ENCODE data around the gene SLC14A1.

The SLC14A1 gene

GRCh38 chr18:45723567-45724355 lies at the start of gene SLC14A1:
Gene SLC14A1 (plus strand): TSS chr18:45724181. CDS start chr18:45730321, 6,140 bp downstream.
- in situ Hi-C loops (cut with HindIII; ENCODE audit: low sequenced_read_pairs): no loop called here

- in situ Hi-C loops (cut with HindIII; ENCODE audit: low sequenced_read_pairs): loop anchor here (5.0 to 25.0 kb wide), 3 partner anchors 57 to 235 kb away; no protein-coding TSS in a partner anchor
Observed at GRCh38 chr18:45677276-45677807, 46.6 kb upstream of the SLC14A1 start.

GRCh38 chr18:45678441-45678840 lies 45.5 kb upstream of the SLC14A1 start:
- in situ Hi-C loops (cut with HindIII; ENCODE audit: low sequenced_read_pairs): loop anchor here (5.0 to 25.0 kb wide), 3 partner anchors 56 to 234 kb away; no protein-coding TSS in a partner anchor

- in situ Hi-C loops (cut with HindIII; ENCODE audit: low sequenced_read_pairs): loop anchor here (5.0 to 25.0 kb wide), 3 partner anchors 56 to 233 kb away; no protein-coding TSS in a partner anchor
Observed at GRCh38 chr18:45678850-45679249, 45.1 kb upstream of the SLC14A1 start.

GRCh38 chr18:45680066-45680690 lies 43.8 kb upstream of the SLC14A1 start:
- in situ Hi-C loops (cut with HindIII; ENCODE audit: low sequenced_read_pairs): loop anchor here (25.0 kb wide), 1 partner anchor 232 kb away; no protein-coding TSS in a partner anchor

- in situ Hi-C loops (cut with HindIII; ENCODE audit: low sequenced_read_pairs): loop anchor here (25.0 kb wide), 1 partner anchor 230 kb away; no protein-coding TSS in a partner anchor
Observed at GRCh38 chr18:45682181-45682580, 41.8 kb upstream of the SLC14A1 start.

GRCh38 chr18:45684341-45685115 lies 39.5 kb upstream of the SLC14A1 start:
- in situ Hi-C loops (cut with HindIII; ENCODE audit: low sequenced_read_pairs): loop anchor here (25.0 kb wide), 1 partner anchor 228 kb away; no protein-coding TSS in a partner anchor

- in situ Hi-C loops (cut with HindIII; ENCODE audit: low sequenced_read_pairs): loop anchor here (25.0 kb wide), 1 partner anchor 225 kb away; no protein-coding TSS in a partner anchor
Observed at GRCh38 chr18:45686891-45687611, 36.9 kb upstream of the SLC14A1 start.

- in situ Hi-C loops (cut with HindIII; ENCODE audit: low sequenced_read_pairs): loop anchor here (25.0 kb wide), 1 partner anchor 225 kb away; no protein-coding TSS in a partner anchor
Observed at GRCh38 chr18:45687621-45688020, 36.4 kb upstream of the SLC14A1 start.

- in situ Hi-C loops (cut with HindIII; ENCODE audit: low sequenced_read_pairs): loop anchor here (25.0 kb wide), 1 partner anchor 224 kb away; no protein-coding TSS in a partner anchor
Observed at GRCh38 chr18:45688113-45688512, 35.9 kb upstream of the SLC14A1 start.

GRCh38 chr18:45688833-45689232 lies 35.1 kb upstream of the SLC14A1 start:
- in situ Hi-C loops (cut with HindIII; ENCODE audit: low sequenced_read_pairs): loop anchor here (25.0 kb wide), 1 partner anchor 223 kb away; no protein-coding TSS in a partner anchor

- in situ Hi-C loops (cut with HindIII; ENCODE audit: low sequenced_read_pairs): loop anchor here (25.0 kb wide), 1 partner anchor 223 kb away; no protein-coding TSS in a partner anchor
Observed at GRCh38 chr18:45689396-45689795, 34.6 kb upstream of the SLC14A1 start.

- in situ Hi-C loops (cut with HindIII; ENCODE audit: low sequenced_read_pairs): loop anchor here (25.0 kb wide), 1 partner anchor 221 kb away; no protein-coding TSS in a partner anchor
Observed at GRCh38 chr18:45690975-45691815, 32.8 kb upstream of the SLC14A1 start.

GRCh38 chr18:45691816-45692179 lies 32.2 kb upstream of the SLC14A1 start:
- in situ Hi-C loops (cut with HindIII; ENCODE audit: low sequenced_read_pairs): loop anchor here (25.0 kb wide), 1 partner anchor 221 kb away; no protein-coding TSS in a partner anchor

GRCh38 chr18:45702708-45703265 lies 21.2 kb upstream of the SLC14A1 start:
- in situ Hi-C loops (cut with HindIII; ENCODE audit: low sequenced_read_pairs): no loop called here

GRCh38 chr18:45708831-45709230 lies 15.2 kb upstream of the SLC14A1 start:
- in situ Hi-C loops (cut with HindIII; ENCODE audit: low sequenced_read_pairs): no loop called here

- in situ Hi-C loops (cut with HindIII; ENCODE audit: low sequenced_read_pairs): no loop called here
Observed at GRCh38 chr18:45712061-45712460, 11.9 kb upstream of the SLC14A1 start.

GRCh38 chr18:45713239-45713638 lies 10.7 kb upstream of the SLC14A1 start:
- in situ Hi-C loops (cut with HindIII; ENCODE audit: low sequenced_read_pairs): no loop called here
